ENCODE data around the gene DNAH7. TPM values are rescaled to one million over a fixed set of nuclear protein-coding genes. Genes with fewer than 3 reads are reported as not detected.

Gene DNAH7
- total and polyA plus RNA-seq, 2 donors (not counting 1 experiment from before 2014, with no cell fraction given) = 0.01 to 0.05 TPM

- H3K9me3 ChIP-seq (ENCODE audit: control extremely low read depth in 1 of 3, control insufficient read depth in 2 of 3, insufficient read depth in 1 of 3, low read length in 2 of 3) = no peaks in the 10 kb centered on the region
- CTCF ChIA-PET = interaction anchor here (0.7 to 9.8 kb wide), 26 partner anchors 9 to 674 kb away, joined by 3 to 199 read pairs (median 8); partner anchors contain the start of gene DNAH7
- H3K36me3 ChIP-seq (replicated peaks in 1 of 2; ENCODE audit: control extremely low read depth in 1 of 2, control insufficient read depth in 1 of 2, extremely low read depth in 1 of 2, insufficient read depth in 2 of 2, low read length in 1 of 2) = no peaks in the 10 kb centered on the region
- no peak overlapping the region for H3K4me2 ChIP-seq (replicated peaks; ENCODE audit: low read depth, low read length, poor library complexity, severe bottlenecking)
- H3K79me2 ChIP-seq (ENCODE audit: control insufficient read depth, insufficient read depth, low read length) = peaks cover 22% of the 10 kb centered on the region
- ATAC-seq (ENCODE audit: low read depth) (no peak), DNase-seq (no peak)
- H3K4me1 Mint-ChIP-seq = peaks cover 21% of the 10 kb centered on the region
- POLR2A ChIA-PET = interaction anchor here (0.6 kb wide), 1 partner anchor 265 kb away, joined by 3 read pairs; no protein-coding TSS in a partner anchor
- WGBS (ENCODE audit: insufficient coverage) = 80% methylated on average over 1 of the region's 5 CpGs
- TF ChIP-seq CTCF (IDR thresholded peaks at IDR 0.05) (no peak), EZH2 (IDR thresholded peaks at IDR 0.05; ENCODE audit: borderline replicate concordance, insufficient read depth, low read depth, low read length, poor library complexity, severe bottlenecking) (no peak)
- no peak overlapping the region for H2AFZ ChIP-seq (ENCODE audit: insufficient read depth, low read depth, low read length, poor library complexity, severe bottlenecking)
- no peaks in the 10 kb centered on the region for H3K27me3 Mint-ChIP-seq
- no peak overlapping the region for H3K9ac ChIP-seq (ENCODE audit: low read length)
- peaks cover 13 to 17% of the 10 kb centered on the region in 2 donors for H3K4me1 ChIP-seq (ENCODE audit: control insufficient read depth in 2 of 2, insufficient read depth in 2 of 2, low read length in 2 of 2)
- H3K9me3 Mint-ChIP-seq (ENCODE audit: insufficient read depth) = no peaks in the 10 kb centered on the region
- H3K27ac ChIP-seq (ENCODE audit: low read length in 2 of 2) = no peak overlapping the region
- intact Hi-C loops (cut with micrococcal nuclease) = loop anchor here (5.0 kb wide), 2 partner anchors 145 to 220 kb away; no protein-coding TSS in a partner anchor
- no peaks in the 10 kb centered on the region for H3K27me3 ChIP-seq (replicated peaks in 1 of 4; ENCODE audit: control extremely low read depth in 1 of 4, control insufficient read depth in 3 of 4, insufficient read depth in 4 of 4, low read length in 3 of 4)
- H3K4me3 Mint-ChIP-seq = no peak overlapping the region
- no peak overlapping the region for H3K27ac Mint-ChIP-seq
- H3K4me3 ChIP-seq (ENCODE audit: control extremely low read depth in 1 of 5, extremely low read depth in 1 of 5, insufficient read depth in 1 of 5, low read depth in 2 of 5, low read length in 4 of 5) = no peak overlapping the region
- H4K20me1 ChIP-seq (ENCODE audit: control insufficient read depth, insufficient read depth, low read length, poor library complexity, severe bottlenecking) = no peaks in the 10 kb centered on the region
These were observed 8.3 kb upstream of the DNAH7 start for GRCh38 chr2:196076778-196077568.

DNA sequence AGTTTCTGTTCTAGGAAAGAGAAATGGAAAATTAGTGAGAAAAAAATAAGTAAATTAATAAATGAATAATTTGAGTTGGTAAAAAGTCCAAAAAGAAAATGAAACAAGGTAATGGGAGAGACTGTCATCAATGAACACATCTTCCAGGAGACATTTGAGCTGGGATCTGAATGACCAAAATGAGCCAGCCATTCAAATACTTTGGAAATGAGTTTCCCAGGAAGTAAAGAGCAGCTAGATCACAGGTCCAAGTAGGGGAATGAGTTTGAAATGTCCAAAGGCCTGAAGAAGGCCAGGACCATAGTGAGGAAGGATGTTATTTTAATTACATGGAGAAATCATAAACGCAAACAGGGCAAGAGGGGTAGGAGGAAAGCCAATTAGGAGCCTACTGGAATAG is 6.6 kb upstream of the DNAH7 start:
- no peaks in the 10 kb centered on the region for H3K27me3 Mint-ChIP-seq
- no peak overlapping the region for H3K9ac ChIP-seq (ENCODE audit: low read length)
- no peak overlapping the region for H3K4me3 Mint-ChIP-seq
- peaks cover 14% of the 10 kb centered on the region for H3K4me1 Mint-ChIP-seq
- H3K79me2 ChIP-seq (ENCODE audit: control insufficient read depth, insufficient read depth, low read length) = peaks cover 22% of the 10 kb centered on the region
- H2AFZ ChIP-seq (ENCODE audit: insufficient read depth, low read depth, low read length, poor library complexity, severe bottlenecking) = no peak overlapping the region
- POLR2A ChIA-PET = no interaction called here
- no peaks in the 10 kb centered on the region for H3K9me3 ChIP-seq (ENCODE audit: control extremely low read depth in 1 of 3, control insufficient read depth in 2 of 3, insufficient read depth in 1 of 3, low read length in 2 of 3)
- no peaks in the 10 kb centered on the region for H3K9me3 Mint-ChIP-seq (ENCODE audit: insufficient read depth)
- H3K4me1 ChIP-seq (ENCODE audit: control insufficient read depth in 2 of 2, insufficient read depth in 2 of 2, low read length in 2 of 2) = peaks cover 12 to 15% of the 10 kb centered on the region in 2 donors
- H3K27ac Mint-ChIP-seq = no peak overlapping the region
- 0% methylated on average over 1 of the region's 1 CpG for WGBS (ENCODE audit: insufficient coverage)
- H3K4me2 ChIP-seq (replicated peaks; ENCODE audit: low read depth, low read length, poor library complexity, severe bottlenecking) = no peak overlapping the region
- no peak overlapping the region for H3K27ac ChIP-seq (ENCODE audit: low read length in 2 of 2)
- no peak for DNase-seq
- no peak for TF ChIP-seq EZH2 (IDR thresholded peaks at IDR 0.05; ENCODE audit: borderline replicate concordance, insufficient read depth, low read depth, low read length, poor library complexity, severe bottlenecking)
- CTCF ChIA-PET = interaction anchor here (0.6 to 9.8 kb wide), 4 partner anchors 8 to 261 kb away, joined by 3 to 199 read pairs (median 3); no protein-coding TSS in a partner anchor
- no peak overlapping the region for H3K4me3 ChIP-seq (ENCODE audit: control extremely low read depth in 1 of 5, extremely low read depth in 1 of 5, insufficient read depth in 1 of 5, low read depth in 2 of 5, low read length in 4 of 5)
- no peak for ATAC-seq (ENCODE audit: low read depth)
- H3K36me3 ChIP-seq (replicated peaks in 1 of 2; ENCODE audit: control extremely low read depth in 1 of 2, control insufficient read depth in 1 of 2, extremely low read depth in 1 of 2, insufficient read depth in 2 of 2, low read length in 1 of 2) = no peaks in the 10 kb centered on the region
- intact Hi-C loops (cut with micrococcal nuclease) = loop anchor here (5.0 kb wide), 2 partner anchors 147 to 222 kb away; no protein-coding TSS in a partner anchor
- no peaks in the 10 kb centered on the region for H4K20me1 ChIP-seq (ENCODE audit: control insufficient read depth, insufficient read depth, low read length, poor library complexity, severe bottlenecking)
- H3K27me3 ChIP-seq (replicated peaks in 1 of 4; ENCODE audit: control extremely low read depth in 1 of 4, control insufficient read depth in 3 of 4, insufficient read depth in 4 of 4, low read length in 3 of 4) = no peaks in the 10 kb centered on the region
